IMR-90 (cell line): Measurements from ENCODE around the gene ZMAT2. TPM values are rescaled to one million over a fixed set of nuclear protein-coding genes. Genes with fewer than 3 reads are reported as not detected.

Experiments
- ATAC-seq: fragments of 200-7000 bp; cut with Tn5 transposase; 2 replicates; pipeline ENCODE4 v1.9.1; 2020; ENCODE audit warnings: low read depth, mild to moderate bottlenecking, moderate library complexity
- BruUV-seq: library from RNA; stranded (reverse); fragments of 400-500 nt; replicated peaks from 2 replicates; lab custom pipeline; 2021; lab: Mats Ljungman, UMichigan
- CTCF ChIA-PET: fragments of 300-600 bp; formaldehyde crosslinking; extraction: SDS; loops from one replicate; lab custom pipeline; 2021; ENCODE audit warnings: antibody characterized with exemption; lab: Yijun Ruan, JAX
- POLR2A ChIA-PET: fragments of 300-600 bp; sonication (Branson Sonifier 250); formaldehyde crosslinking; loops from one replicate; lab custom pipeline; 2022; ENCODE audit warnings: antibody characterized with exemption; ENCODE audit not compliant: unreplicated experiment; lab: Charles Lee
- DNase-seq: peaks from one replicate; pipeline ENCODE4 v3.0.0; 2013
- H2AFZ ChIP-seq: replicated peaks from 2 replicates; pipeline ENCODE3; 2013; ENCODE audit warnings: low read length, mild to moderate bottlenecking; ENCODE audit not compliant: poor library complexity
- H2AK5ac ChIP-seq: 2 replicates; pipeline ENCODE4 v1.6.1; 2013; ENCODE audit warnings: low read depth, low read length, inconsistent platforms
- H2AK9ac ChIP-seq: replicated peaks from 2 replicates; pipeline ENCODE3; 2013; ENCODE audit warnings: mild to moderate bottlenecking, low read depth, low read length, moderate library complexity; ENCODE audit not compliant: poor library complexity
- H2BK120ac ChIP-seq: 2 replicates; pipeline ENCODE4 v1.6.1; 2013; ENCODE audit warnings: low read depth, low read length, inconsistent platforms
- H2BK15ac ChIP-seq: 3 replicates; pipeline ENCODE4 v1.6.1; 2013; ENCODE audit warnings: low read depth, low read length, inconsistent platforms
- H2BK20ac ChIP-seq: 2 replicates; pipeline ENCODE4 v1.6.1; 2013; ENCODE audit warnings: low read depth, mild to moderate bottlenecking, inconsistent platforms, low read length, moderate library complexity
- H2BK5ac ChIP-seq: 2 replicates; pipeline ENCODE4 v1.6.1; 2013; ENCODE audit warnings: mild to moderate bottlenecking, low read depth, low read length, inconsistent platforms; ENCODE audit not compliant: poor library complexity, severe bottlenecking
- H3K14ac ChIP-seq: replicated peaks from 2 replicates; pipeline ENCODE4 v1.6.1; 2013; ENCODE audit warnings: low read depth, low read length, inconsistent platforms
- H3K18ac ChIP-seq: 2 replicates; pipeline ENCODE4 v1.6.1; 2013; ENCODE audit warnings: low read depth, low read length, control low read depth
- H3K23ac ChIP-seq: 2 replicates; pipeline ENCODE4 v1.6.1; 2013; ENCODE audit warnings: low read depth, low read length, inconsistent platforms
- H3K27ac ChIP-seq: 2 replicates; pipeline ENCODE4 v1.5.1; 2013; ENCODE audit warnings: mild to moderate bottlenecking, control low read depth, low read length; ENCODE audit not compliant: insufficient read depth
- H3K27me3 ChIP-seq: 2 replicates; pipeline ENCODE4 v1.6.1; 2013; ENCODE audit warnings: low read length; ENCODE audit not compliant: control insufficient read depth, insufficient read depth
- H3K36me3 ChIP-seq: 2 replicates; pipeline ENCODE4 v1.6.1; 2013; ENCODE audit warnings: low read length, mixed read lengths; ENCODE audit not compliant: control insufficient read depth, insufficient read depth
- H3K4ac ChIP-seq: 2 replicates; pipeline ENCODE4 v1.6.1; 2013; ENCODE audit warnings: low read depth, low read length, inconsistent platforms
- H3K4me1 ChIP-seq: 2 replicates; pipeline ENCODE4 v1.6.1; 2013; ENCODE audit warnings: low read length, mixed read lengths; ENCODE audit not compliant: control insufficient read depth, insufficient read depth
- H3K4me2 ChIP-seq: 2 replicates; pipeline ENCODE4 v1.6.1; 2013; ENCODE audit warnings: low read depth, mild to moderate bottlenecking, control low read depth, low read length, moderate library complexity
- H3K4me3 ChIP-seq: 2 replicates; pipeline ENCODE4 v1.5.1; 2013; ENCODE audit warnings: low read depth, mild to moderate bottlenecking, control low read depth, low read length, moderate library complexity; ENCODE audit not compliant: insufficient read depth
- H3K56ac ChIP-seq: 2 replicates; pipeline ENCODE4 v1.6.1; 2013; ENCODE audit warnings: low read length, inconsistent platforms; ENCODE audit not compliant: insufficient read depth; ENCODE audit errors: extremely low read depth
- H3K79me1 ChIP-seq, 2 experiments: 2 replicates each; pipeline ENCODE4 v1.6.1; 2013; ENCODE audit warnings: low read length in 2 of 2, inconsistent platforms in 1 of 2, low read depth in 1 of 2
- H3K9ac ChIP-seq: 2 replicates; pipeline ENCODE4 v1.6.1; 2013; ENCODE audit warnings: low read depth, low read length, control low read depth
- H3K9me1 ChIP-seq: 2 replicates; pipeline ENCODE4 v1.6.1; 2013; ENCODE audit warnings: low read length, inconsistent platforms; ENCODE audit not compliant: insufficient read depth
- H3K9me3 ChIP-seq: 2 replicates; pipeline ENCODE4 v1.6.1; 2013; ENCODE audit warnings: low read length; ENCODE audit not compliant: control insufficient read depth, insufficient read depth
- H4K20me1 ChIP-seq: 2 replicates; pipeline ENCODE4 v1.6.1; 2013; ENCODE audit warnings: low read length, inconsistent platforms; ENCODE audit not compliant: insufficient read depth
- H4K5ac ChIP-seq: 2 replicates; pipeline ENCODE4 v1.6.1; 2013; ENCODE audit warnings: mild to moderate bottlenecking, low read depth, low read length, control low read depth
- H4K8ac ChIP-seq, 2 experiments: 2 replicates each; pipeline ENCODE4 v1.6.1; 2013; ENCODE audit warnings: low read depth in 2 of 2, low read length in 2 of 2, control low read depth in 1 of 2, inconsistent platforms in 1 of 2
- H4K91ac ChIP-seq: 2 replicates; pipeline ENCODE4 v1.6.1; 2013; ENCODE audit warnings: low read depth, low read length, inconsistent platforms; ENCODE audit not compliant: insufficient read depth
- BHLHE40 ChIP-seq: fragments of 150-350 bp; IDR thresholded peaks from 2 replicates; pipeline ENCODE4 v1.6.1; 2016; ENCODE audit warnings: mild to moderate bottlenecking, low read depth, low read length
- CEBPB ChIP-seq: IDR thresholded peaks from 2 replicates; pipeline ENCODE4 v1.6.1; 2012; ENCODE audit warnings: low read depth, low read length, improper control_type of control experiment
- FOS ChIP-seq: fragments of 150-350 bp; IDR thresholded peaks from 2 replicates; pipeline ENCODE4 v1.6.1; 2016; ENCODE audit warnings: low read depth, low read length
- MAFK ChIP-seq: IDR thresholded peaks from 2 replicates; pipeline ENCODE4 v1.6.1; 2012; ENCODE audit warnings: low read depth, low read length, improper control_type of control experiment
- MAZ ChIP-seq: IDR thresholded peaks from 2 replicates; pipeline ENCODE4 v1.6.1; 2012; ENCODE audit warnings: low read depth, mild to moderate bottlenecking, low read length, improper control_type of control experiment, moderate library complexity, borderline replicate concordance
- NFE2L2 ChIP-seq: fragments of 150-350 bp; IDR thresholded peaks from 2 replicates; pipeline ENCODE4 v1.6.1; 2016; ENCODE audit warnings: low read depth, mild to moderate bottlenecking, low read length
- POLR2A ChIP-seq: IDR thresholded peaks from 2 replicates; pipeline ENCODE4 v1.6.1; 2012; ENCODE audit warnings: mild to moderate bottlenecking, low read depth, low read length
- RCOR1 ChIP-seq: IDR thresholded peaks from 2 replicates; pipeline ENCODE4 v1.6.1; 2012; ENCODE audit warnings: mild to moderate bottlenecking, low read length, improper control_type of control experiment; ENCODE audit not compliant: insufficient replicate concordance
- WGBS, 2 experiments: methylation state at CpG; one replicate each; pipeline versions ENCODE4 v1.1.5 to v1.1.7; 2013; ENCODE audit warnings: missing lambda C conversion rate in 2 of 2; ENCODE audit not compliant: insufficient read length in 1 of 2; ENCODE audit errors: extremely low coverage in 2 of 2; 5-methylcytosine and 5-hydroxymethylcytosine counted together
- dilution Hi-C: fragments of 300-500 bp; cut with HindIII; formaldehyde crosslinking; loops from one replicate; pipeline ENCODE4 v1.14.3; 2018; ENCODE audit warnings: low sequenced_read_pairs; ENCODE audit not compliant: unreplicated experiment
- in situ Hi-C: fragments of 300-500 bp; cut with MboI; formaldehyde crosslinking; loops from 3 replicates; pipeline ENCODE4 v1.14.3; 2019; ENCODE audit warnings: low sequenced_read_pairs, inconsistent platforms, mixed read lengths
- intact Hi-C: fragments of 100-400 bp; cut with micrococcal nuclease; formaldehyde crosslinking; loops from 2 replicates; pipeline ENCODE4 v1.10.0; 2022
- polyA plus RNA-seq, 3 experiments: library from polyadenylated mRNA; depleted of rRNA; stranded (reverse); fragments of >200 nt; gene quantifications; 2 replicates each; pipeline ENCODE4 v1.2.3, GENCODE V29; 2012; ENCODE audit warnings: low replicate concordance in 1 of 3
- total RNA-seq: library from RNA; depleted of rRNA; stranded (reverse); fragments of >200 nt; gene quantifications from 2 replicates; pipeline ENCODE4 v1.2.3, GENCODE V29; 2012
- TF ChIP-seq, protein P1 (sequence below): fragments of 150-350 bp; IDR thresholded peaks from 2 replicates; pipeline ENCODE4 v1.6.1; 2016; ENCODE audit warnings: low read depth, mild to moderate bottlenecking, low read length, moderate library complexity, borderline replicate concordance

The ZMAT2 gene
- total and polyA plus RNA-seq, 2 of the 4 experiments (the other 2 are of a cell fraction), result 16.3 to 41.2 TPM

DNA sequence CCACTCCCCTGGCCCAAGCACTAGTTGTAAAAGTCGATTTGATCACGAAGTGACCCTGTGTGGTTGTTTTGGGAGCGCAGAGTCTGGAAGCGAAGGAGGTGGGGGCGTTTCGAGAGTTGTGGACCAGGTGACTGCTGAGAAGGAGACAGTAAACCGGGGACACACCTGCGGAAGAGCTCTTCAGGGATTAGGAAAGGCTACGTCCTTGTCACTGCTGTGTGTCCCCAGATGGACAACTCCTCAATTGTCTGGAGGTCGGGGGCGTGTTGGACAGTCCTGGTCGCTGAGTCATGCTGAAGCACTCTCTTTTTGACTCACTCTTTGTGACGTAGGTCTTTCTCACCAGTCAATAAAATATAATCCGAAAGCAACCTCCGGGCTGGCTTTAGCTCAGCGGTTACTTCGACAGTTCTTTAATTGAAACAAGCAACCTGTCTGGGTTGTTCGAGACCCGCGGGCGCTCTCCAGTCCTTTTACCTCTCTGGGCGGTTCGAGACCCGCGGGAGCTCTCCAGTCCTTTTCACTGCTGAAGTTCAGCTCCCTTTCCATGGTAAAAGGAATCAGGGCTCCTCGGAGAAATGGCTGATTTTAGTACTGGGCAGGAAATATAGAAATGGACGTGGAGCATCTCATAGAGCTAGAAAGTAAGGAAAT, 10.8 kb downstream of the ZMAT2 start:
- Histone ChIP-seq H3K4me1 (no peaks in the 10 kb centered on the region), H4K91ac (0 out of 2 replicates have a peak overlapping the region, but pooled peaks have one; percentile 27), H3K9ac (peak overlapping the region; percentile 72), H3K56ac (0 out of 2 replicates have a peak overlapping the region, but pooled peaks have one; percentile 55), H3K79me1 (no peaks in the 10 kb centered on the region), H3K27me3 (no peaks in the 10 kb centered on the region), H3K9me3 (no peaks in the 10 kb centered on the region), H3K18ac (peak overlapping the region; percentile 47), H3K27ac (peak overlapping the region; percentile 77), H4K8ac (peak overlapping the region in 1 of 2 experiments; percentile 67; a peak in 2 of 4 replicates), H2AK9ac (peak overlapping the region; percentile 15), H2BK5ac (peak overlapping the region; percentile 51), H2BK120ac (peak overlapping the region; percentile 49), H2BK15ac (peak overlapping the region; percentile 42; the same call in 1 of the 3 replicates), H4K5ac (peak overlapping the region; percentile 47), H3K23ac (0 out of 2 replicates have a peak overlapping the region, but pooled peaks have one; percentile 6), H2AK5ac (no peak overlapping the region), H3K4ac (peak overlapping the region; percentile 37), H3K9me1 (no peaks in the 10 kb centered on the region), H4K20me1 (0 out of 2 replicates have a peak, but pooled peaks cover 5% of the 10 kb centered on the region), H2BK20ac (peak overlapping the region; percentile 30; the same call in 1 of the 2 replicates), H3K14ac (peak overlapping the region; percentile 8; the same call in 1 of the 2 replicates), H3K36me3 (peaks cover 2% of the 10 kb centered on the region), H3K4me3 (peak overlapping the region; percentile 60), H3K4me2 (peak overlapping the region; percentile 81), H2AFZ (peak overlapping the region; percentile 84)
- ChIA-PET POLR2A (interaction anchor here (0.9 kb wide), 1 partner anchor 11 kb away, joined by 4 read pairs; the partner anchor contains the start of gene ZMAT2), CTCF (interaction anchor here (0.5 to 0.6 kb wide), 2 partner anchors 9 to 857 kb away, joined by 3 to 4 read pairs; no protein-coding TSS in a partner anchor)
- TF ChIP-seq CEBPB, result no peak; the same call in 1 of the 2 replicates
- TF ChIP-seq BHLHE40, result no peak
- TF ChIP-seq FOS, result peak; percentile 99
- TF ChIP-seq, protein P1, sequence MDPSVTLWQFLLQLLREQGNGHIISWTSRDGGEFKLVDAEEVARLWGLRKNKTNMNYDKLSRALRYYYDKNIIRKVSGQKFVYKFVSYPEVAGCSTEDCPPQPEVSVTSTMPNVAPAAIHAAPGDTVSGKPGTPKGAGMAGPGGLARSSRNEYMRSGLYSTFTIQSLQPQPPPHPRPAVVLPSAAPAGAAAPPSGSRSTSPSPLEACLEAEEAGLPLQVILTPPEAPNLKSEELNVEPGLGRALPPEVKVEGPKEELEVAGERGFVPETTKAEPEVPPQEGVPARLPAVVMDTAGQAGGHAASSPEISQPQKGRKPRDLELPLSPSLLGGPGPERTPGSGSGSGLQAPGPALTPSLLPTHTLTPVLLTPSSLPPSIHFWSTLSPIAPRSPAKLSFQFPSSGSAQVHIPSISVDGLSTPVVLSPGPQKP, result no peak
- TF ChIP-seq MAZ, result peak; percentile 69; the same call in 1 of the 2 replicates
- peak; percentile 83 for TF ChIP-seq POLR2A
- TF ChIP-seq NFE2L2, result peak; percentile 94
- peak; percentile 28 for TF ChIP-seq RCOR1
- peak; percentile 40; the same call in 1 of the 2 replicates for TF ChIP-seq MAFK
- DNase-seq (peak; percentile 97), ATAC-seq (peak; percentile 98)
- intact Hi-C loops, result no loop called here
- in situ Hi-C loops, result no loop called here
- 5% methylated on average over 16 of the region's 27 CpGs; no CpG with 5 or more reads in 1 of the 2 experiments for WGBS, 2 experiments
- no TSS peak for BruUV-seq
- dilution Hi-C loops, result no loop called here
